HCT116 (cell line): ENCODE measurements around the gene EPHA3.

Experiments
- CTCF ChIP-seq, 3 experiments: fragments of 200-600 bp in 1 of 3; sonication (generic) in 1 of 3; IDR thresholded peaks in 2 of 3; conservative IDR thresholded peaks in 1 of 3; 2 replicates each; pipeline ENCODE4 v1.5.1; 2012 to 2017; ENCODE audit warnings: low read depth in 2 of 3, low read length in 2 of 3, antibody characterized with exemption in 1 of 3, borderline replicate concordance in 1 of 3, control low read depth in 1 of 3, mild to moderate bottlenecking in 1 of 3, mixed read lengths in 1 of 3, mixed run types in 1 of 3, moderate library complexity in 1 of 3; ENCODE audit not compliant: insufficient read depth in 1 of 3
- EZH2 ChIP-seq: fragments of 200-600 bp; sonication (generic); IDR thresholded peaks from 2 replicates; pipeline ENCODE4 v1.6.1; 2017; ENCODE audit warnings: antibody characterized with exemption, mixed run types
- EZH2phosphoT487 ChIP-seq: fragments of 200-600 bp; IDR thresholded peaks from 2 replicates; pipeline ENCODE4 v1.6.1; 2018; ENCODE audit warnings: antibody characterized with exemption, borderline replicate concordance
- JUND ChIP-seq: IDR thresholded peaks from 2 replicates; pipeline ENCODE4 v1.6.1; 2012
- POLR2A ChIP-seq: IDR thresholded peaks from 2 replicates; pipeline ENCODE4 v1.7.0; 2011; ENCODE audit warnings: borderline replicate concordance; ENCODE audit not compliant: insufficient read depth, insufficient read length; ENCODE audit errors: extremely low read depth
- POLR2AphosphoS5 ChIP-seq: IDR thresholded peaks from 2 replicates; pipeline ENCODE4 v1.6.1; 2011; ENCODE audit warnings: mild to moderate bottlenecking, low read depth, low read length, moderate library complexity
- RAD21 ChIP-seq: IDR thresholded peaks from 2 replicates; pipeline ENCODE4 v1.6.1; 2012; ENCODE audit warnings: low read depth, mild to moderate bottlenecking
- SIN3A ChIP-seq: IDR thresholded peaks from 2 replicates; pipeline ENCODE4 v1.6.1; 2012; ENCODE audit warnings: low read depth
- SP1 ChIP-seq: IDR thresholded peaks from 2 replicates; pipeline ENCODE4 v1.6.1; 2012; ENCODE audit warnings: low read depth
- YY1 ChIP-seq: IDR thresholded peaks from 2 replicates; pipeline ENCODE4 v1.6.1; 2011; ENCODE audit warnings: low read length, low read depth, moderate library complexity, mild to moderate bottlenecking; ENCODE audit not compliant: insufficient replicate concordance; ENCODE audit errors: extremely low read depth
- TF ChIP-seq, protein P1 (sequence below): IDR thresholded peaks from 2 replicates; pipeline ENCODE4 v1.6.1; 2012
- TF ChIP-seq, protein P2 (sequence below): IDR thresholded peaks from 2 replicates; pipeline ENCODE4 v1.6.1; 2012; ENCODE audit warnings: low read depth
- TF ChIP-seq, protein P3 (sequence below): IDR thresholded peaks from 2 replicates; pipeline ENCODE4 v1.6.1; 2012

GRCh38 chr3:89297199-89297598 lies 189.8 kb downstream of the EPHA3 start:
- no peak for TF ChIP-seq CTCF (IDR thresholded peaks at IDR 0.05 in 2 of 3, conservative IDR thresholded peaks at IDR 0.05 in 1 of 3; ENCODE audit: borderline replicate concordance in 1 of 3, insufficient read depth in 1 of 3, low read depth in 2 of 3, low read length in 2 of 3)
- TF ChIP-seq, protein P1, sequence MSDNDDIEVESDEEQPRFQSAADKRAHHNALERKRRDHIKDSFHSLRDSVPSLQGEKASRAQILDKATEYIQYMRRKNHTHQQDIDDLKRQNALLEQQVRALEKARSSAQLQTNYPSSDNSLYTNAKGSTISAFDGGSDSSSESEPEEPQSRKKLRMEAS: no peak
- TF ChIP-seq SP1: no peak
- TF ChIP-seq POLR2A: no peak
- TF ChIP-seq POLR2AphosphoS5: no peak
- TF ChIP-seq EZH2: no peak
- no peak for TF ChIP-seq SIN3A
- TF ChIP-seq, protein P2, sequence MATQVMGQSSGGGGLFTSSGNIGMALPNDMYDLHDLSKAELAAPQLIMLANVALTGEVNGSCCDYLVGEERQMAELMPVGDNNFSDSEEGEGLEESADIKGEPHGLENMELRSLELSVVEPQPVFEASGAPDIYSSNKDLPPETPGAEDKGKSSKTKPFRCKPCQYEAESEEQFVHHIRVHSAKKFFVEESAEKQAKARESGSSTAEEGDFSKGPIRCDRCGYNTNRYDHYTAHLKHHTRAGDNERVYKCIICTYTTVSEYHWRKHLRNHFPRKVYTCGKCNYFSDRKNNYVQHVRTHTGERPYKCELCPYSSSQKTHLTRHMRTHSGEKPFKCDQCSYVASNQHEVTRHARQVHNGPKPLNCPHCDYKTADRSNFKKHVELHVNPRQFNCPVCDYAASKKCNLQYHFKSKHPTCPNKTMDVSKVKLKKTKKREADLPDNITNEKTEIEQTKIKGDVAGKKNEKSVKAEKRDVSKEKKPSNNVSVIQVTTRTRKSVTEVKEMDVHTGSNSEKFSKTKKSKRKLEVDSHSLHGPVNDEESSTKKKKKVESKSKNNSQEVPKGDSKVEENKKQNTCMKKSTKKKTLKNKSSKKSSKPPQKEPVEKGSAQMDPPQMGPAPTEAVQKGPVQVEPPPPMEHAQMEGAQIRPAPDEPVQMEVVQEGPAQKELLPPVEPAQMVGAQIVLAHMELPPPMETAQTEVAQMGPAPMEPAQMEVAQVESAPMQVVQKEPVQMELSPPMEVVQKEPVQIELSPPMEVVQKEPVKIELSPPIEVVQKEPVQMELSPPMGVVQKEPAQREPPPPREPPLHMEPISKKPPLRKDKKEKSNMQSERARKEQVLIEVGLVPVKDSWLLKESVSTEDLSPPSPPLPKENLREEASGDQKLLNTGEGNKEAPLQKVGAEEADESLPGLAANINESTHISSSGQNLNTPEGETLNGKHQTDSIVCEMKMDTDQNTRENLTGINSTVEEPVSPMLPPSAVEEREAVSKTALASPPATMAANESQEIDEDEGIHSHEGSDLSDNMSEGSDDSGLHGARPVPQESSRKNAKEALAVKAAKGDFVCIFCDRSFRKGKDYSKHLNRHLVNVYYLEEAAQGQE: no peak
- no peak for TF ChIP-seq YY1
- TF ChIP-seq EZH2phosphoT487: no peak
- TF ChIP-seq, protein P3, sequence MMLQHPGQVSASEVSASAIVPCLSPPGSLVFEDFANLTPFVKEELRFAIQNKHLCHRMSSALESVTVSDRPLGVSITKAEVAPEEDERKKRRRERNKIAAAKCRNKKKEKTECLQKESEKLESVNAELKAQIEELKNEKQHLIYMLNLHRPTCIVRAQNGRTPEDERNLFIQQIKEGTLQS: no peak
- TF ChIP-seq JUND: no peak
- TF ChIP-seq RAD21: no peak
